ENCODE data around the gene CACNG4.

Gene CACNG4

GRCh38 chr17:67044016-67044772 lies 79.7 kb downstream of the CACNG4 start, which contains the start of gene CACNG1:
Gene CACNG1, plus strand, starts transcription at chr17:67044554. Its CDS starts 107 bp downstream, at chr17:67044661.
- no peak for DNase-seq

GRCh38 chr17:67044940-67045339 lies 80.4 kb downstream of the CACNG4 start:
- DNase-seq, result no peak

GRCh38 chr17:67046398-67046797 lies 81.9 kb downstream of the CACNG4 start:
- no peak for DNase-seq

- no peak for DNase-seq
Measured at GRCh38 chr17:67047382-67047781, 82.9 kb downstream of the CACNG4 start.

GRCh38 chr17:67049025-67049739 lies 84.7 kb downstream of the CACNG4 start:
- DNase-seq, result no peak

GRCh38 chr17:67050066-67050465 lies 85.6 kb downstream of the CACNG4 start:
- no peak for DNase-seq

- DNase-seq, result no peak
Measured at GRCh38 chr17:67050471-67051154, 86.1 kb downstream of the CACNG4 start.

- DNase-seq, result no peak
Measured at GRCh38 chr17:67051155-67051538, 86.6 kb downstream of the CACNG4 start.

- DNase-seq, result no peak
Measured at GRCh38 chr17:67051837-67052236, 87.3 kb downstream of the CACNG4 start.

- DNase-seq, result no peak
Measured at GRCh38 chr17:67052720-67053437, 88.4 kb downstream of the CACNG4 start.

- DNase-seq, result no peak
Measured at GRCh38 chr17:67053438-67054000, 89.0 kb downstream of the CACNG4 start.

GRCh38 chr17:67054011-67054591 lies 89.6 kb downstream of the CACNG4 start:
- DNase-seq, result no peak

GRCh38 chr17:67054608-67055007 lies 90.1 kb downstream of the CACNG4 start:
- DNase-seq, result no peak

- no peak for DNase-seq
Measured at GRCh38 chr17:67055041-67055443, 90.5 kb downstream of the CACNG4 start.

GRCh38 chr17:67055811-67056745 lies 91.6 kb downstream of the CACNG4 start:
- DNase-seq, result no peak

GRCh38 chr17:67056746-67057490 lies 92.4 kb downstream of the CACNG4 start:
- no peak for DNase-seq

GRCh38 chr17:67058036-67058435 lies 93.5 kb downstream of the CACNG4 start:
- no peak for DNase-seq

GRCh38 chr17:67059372-67059771 lies 94.9 kb downstream of the CACNG4 start:
- no peak for DNase-seq

- DNase-seq, result no peak
Measured at GRCh38 chr17:67063141-67063540, 98.6 kb downstream of the CACNG4 start.

GRCh38 chr17:67066717-67067116 lies 102.2 kb downstream of the CACNG4 start:
- DNase-seq, result no peak

Data from NCI-H524 treated with DMSO at 0.1 percent for 48 hours (cell line).